ENCODE results near the gene MRPS26. TPM values are rescaled to one million over a fixed set of nuclear protein-coding genes. Genes with fewer than 3 reads are reported as not detected.

Gene MRPS26
- total RNA-seq, 1 experiment from 2014 or later: 182 TPM

DNA sequence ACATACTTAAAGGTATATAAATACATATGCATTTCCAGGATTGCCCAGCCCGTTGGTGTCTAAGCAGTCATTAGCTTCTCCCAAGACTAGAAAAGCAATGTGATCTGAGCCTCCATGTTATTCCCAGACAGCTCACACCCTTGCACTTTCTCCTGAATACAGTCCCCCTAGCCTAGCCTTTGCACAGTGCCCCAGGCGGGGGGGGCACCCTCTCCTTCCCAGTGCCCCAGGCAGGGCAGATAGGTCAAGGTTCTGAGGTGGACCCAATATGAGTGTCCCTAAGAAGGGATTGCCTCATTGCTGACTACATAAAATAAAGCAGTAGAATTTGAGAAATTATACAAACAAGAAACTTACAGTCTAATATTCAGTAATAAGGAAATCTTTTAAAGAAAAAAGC lies 17.9 kb upstream of the MRPS26 start:
- ChIA-PET POLR2A (ENCODE audit: unreplicated experiment) (no interaction called here), CTCF (no interaction called here)
- TF ChIP-seq EZH2phosphoT487 (IDR thresholded peaks at IDR 0.05; ENCODE audit: borderline replicate concordance, low read length) (no peak), EZH2 (IDR thresholded peaks at IDR 0.05; ENCODE audit: low read length, unreplicated experiment) (no peak)
- TF ChIP-seq, protein P1, sequence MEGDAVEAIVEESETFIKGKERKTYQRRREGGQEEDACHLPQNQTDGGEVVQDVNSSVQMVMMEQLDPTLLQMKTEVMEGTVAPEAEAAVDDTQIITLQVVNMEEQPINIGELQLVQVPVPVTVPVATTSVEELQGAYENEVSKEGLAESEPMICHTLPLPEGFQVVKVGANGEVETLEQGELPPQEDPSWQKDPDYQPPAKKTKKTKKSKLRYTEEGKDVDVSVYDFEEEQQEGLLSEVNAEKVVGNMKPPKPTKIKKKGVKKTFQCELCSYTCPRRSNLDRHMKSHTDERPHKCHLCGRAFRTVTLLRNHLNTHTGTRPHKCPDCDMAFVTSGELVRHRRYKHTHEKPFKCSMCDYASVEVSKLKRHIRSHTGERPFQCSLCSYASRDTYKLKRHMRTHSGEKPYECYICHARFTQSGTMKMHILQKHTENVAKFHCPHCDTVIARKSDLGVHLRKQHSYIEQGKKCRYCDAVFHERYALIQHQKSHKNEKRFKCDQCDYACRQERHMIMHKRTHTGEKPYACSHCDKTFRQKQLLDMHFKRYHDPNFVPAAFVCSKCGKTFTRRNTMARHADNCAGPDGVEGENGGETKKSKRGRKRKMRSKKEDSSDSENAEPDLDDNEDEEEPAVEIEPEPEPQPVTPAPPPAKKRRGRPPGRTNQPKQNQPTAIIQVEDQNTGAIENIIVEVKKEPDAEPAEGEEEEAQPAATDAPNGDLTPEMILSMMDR (conservative IDR thresholded peaks at IDR 0.05; ENCODE audit: low read depth, low read length): no peak
- Histone ChIP-seq H3K9ac (ENCODE audit: low read length) (no peak overlapping the region), H3K9me2 (replicated peaks; ENCODE audit: low read length) (no peaks in the 10 kb centered on the region), H3K4me1 (ENCODE audit: insufficient read depth, low read length) (no peaks in the 10 kb centered on the region), H3K9me3 (ENCODE audit: low read length) (no peaks in the 10 kb centered on the region), H3K27ac (ENCODE audit: low read length) (no peak overlapping the region), H3K27me3 (ENCODE audit: low read length) (no peaks in the 10 kb centered on the region), H4K20me1 (ENCODE audit: low read length) (no peaks in the 10 kb centered on the region), H2AFZ (ENCODE audit: low read length) (no peak overlapping the region), H3K4me2 (ENCODE audit: low read length) (no peak overlapping the region), H3K4me3 (ENCODE audit: low read length) (no peak overlapping the region), H3K79me2 (ENCODE audit: low read length) (no peaks in the 10 kb centered on the region), H3K36me3 (ENCODE audit: low read depth, low read length) (peaks cover 36% of the 10 kb centered on the region), H3F3A (ENCODE audit: low read length, unreplicated experiment) (no peaks in the 10 kb centered on the region)
- intact Hi-C loops (cut with micrococcal nuclease): no loop called here
- no TSS peak for BruUV-seq (replicated peaks)
- DNase-seq (no peak), ATAC-seq (no peak)

DNA sequence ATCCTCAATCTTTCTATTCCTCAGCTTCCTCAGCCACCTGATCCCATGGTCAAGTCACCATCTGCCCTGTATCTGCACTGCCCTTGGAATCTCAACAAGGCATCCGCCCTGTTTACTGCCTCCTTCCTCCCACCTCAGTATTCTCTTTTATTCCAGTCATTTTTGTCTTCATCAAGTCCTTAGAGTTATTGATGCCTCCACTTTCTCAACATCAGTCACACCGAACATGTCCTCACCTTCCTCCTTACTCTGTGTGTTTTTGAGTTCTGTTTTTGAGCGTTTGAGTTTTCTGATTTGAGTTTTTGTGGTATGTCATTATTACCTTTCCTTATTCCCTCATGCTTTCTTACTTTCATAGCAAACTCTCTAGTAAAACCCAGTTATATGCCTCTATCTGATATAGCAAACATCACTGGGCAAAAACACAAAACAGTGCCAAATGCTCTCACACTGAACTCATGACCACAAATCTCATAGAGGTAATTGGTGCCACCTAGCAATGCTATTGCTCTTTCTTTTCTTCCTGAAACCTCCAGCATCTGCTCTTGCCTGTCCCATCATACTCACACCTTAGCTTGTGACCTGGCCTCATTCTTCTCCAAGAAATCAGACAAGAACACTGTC lies 14.2 kb upstream of the MRPS26 start:
- intact Hi-C loops (cut with micrococcal nuclease): no loop called here
- Histone ChIP-seq H3K9ac (ENCODE audit: low read length) (no peak overlapping the region), H3K9me3 (ENCODE audit: low read length) (no peaks in the 10 kb centered on the region), H3K4me1 (ENCODE audit: insufficient read depth, low read length) (no peaks in the 10 kb centered on the region), H3K4me3 (ENCODE audit: low read length) (no peak overlapping the region), H3K9me2 (replicated peaks; ENCODE audit: low read length) (no peaks in the 10 kb centered on the region), H3K27ac (ENCODE audit: low read length) (no peak overlapping the region), H2AFZ (ENCODE audit: low read length) (no peak overlapping the region), H4K20me1 (ENCODE audit: low read length) (no peaks in the 10 kb centered on the region), H3K4me2 (ENCODE audit: low read length) (no peak overlapping the region), H3K27me3 (ENCODE audit: low read length) (no peaks in the 10 kb centered on the region), H3F3A (ENCODE audit: low read length, unreplicated experiment) (no peaks in the 10 kb centered on the region), H3K79me2 (ENCODE audit: low read length) (no peaks in the 10 kb centered on the region), H3K36me3 (ENCODE audit: low read depth, low read length) (peaks cover 22% of the 10 kb centered on the region)
- ChIA-PET CTCF (no interaction called here), POLR2A (ENCODE audit: unreplicated experiment) (no interaction called here)
- TF ChIP-seq EZH2phosphoT487 (IDR thresholded peaks at IDR 0.05; ENCODE audit: borderline replicate concordance, low read length) (no peak), EZH2 (IDR thresholded peaks at IDR 0.05; ENCODE audit: low read length, unreplicated experiment) (no peak)
- TF ChIP-seq, protein P1 (conservative IDR thresholded peaks at IDR 0.05; ENCODE audit: low read depth, low read length): no peak
- DNase-seq: no peak
- no peak for ATAC-seq
- BruUV-seq (replicated peaks): no TSS peak

GRCh38 chr20:3032624-3033023 lies 13.2 kb upstream of the MRPS26 start:
- no peak overlapping the region for H2AFZ ChIP-seq (ENCODE audit: low read length)
- DNase-seq (no peak), ATAC-seq (no peak)
- H3K9ac ChIP-seq (ENCODE audit: low read length): no peak overlapping the region
- intact Hi-C loops (cut with micrococcal nuclease): no loop called here
- H3K4me1 ChIP-seq (ENCODE audit: insufficient read depth, low read length): no peaks in the 10 kb centered on the region
- no peaks in the 10 kb centered on the region for H3K9me2 ChIP-seq (replicated peaks; ENCODE audit: low read length)
- no TSS peak for BruUV-seq (replicated peaks)
- no peaks in the 10 kb centered on the region for H3K9me3 ChIP-seq (ENCODE audit: low read length)
- H3F3A ChIP-seq (ENCODE audit: low read length, unreplicated experiment): no peaks in the 10 kb centered on the region
- no peaks in the 10 kb centered on the region for H4K20me1 ChIP-seq (ENCODE audit: low read length)
- CTCF ChIA-PET: no interaction called here
- no peaks in the 10 kb centered on the region for H3K79me2 ChIP-seq (ENCODE audit: low read length)
- POLR2A ChIA-PET (ENCODE audit: unreplicated experiment): no interaction called here
- no peak overlapping the region for H3K27ac ChIP-seq (ENCODE audit: low read length)
- TF ChIP-seq EZH2 (IDR thresholded peaks at IDR 0.05; ENCODE audit: low read length, unreplicated experiment): no peak
- no peak for TF ChIP-seq EZH2phosphoT487 (IDR thresholded peaks at IDR 0.05; ENCODE audit: borderline replicate concordance, low read length)
- TF ChIP-seq, protein P1 (conservative IDR thresholded peaks at IDR 0.05; ENCODE audit: low read depth, low read length): no peak
- H3K4me2 ChIP-seq (ENCODE audit: low read length): no peak overlapping the region
- no peaks in the 10 kb centered on the region for H3K27me3 ChIP-seq (ENCODE audit: low read length)
- H3K4me3 ChIP-seq (ENCODE audit: low read length): no peak overlapping the region
- peaks cover 24% of the 10 kb centered on the region; the same call in 1 of the 2 replicates for H3K36me3 ChIP-seq (ENCODE audit: low read depth, low read length)

Data from PC-3 (cell line).